Thyroid gland (tissue), 4 donors: Measurements from ENCODE around the gene TP73.

Experiments
- POLR2A ChIP-seq, 2 donors: fragments of 450-650 bp; IDR thresholded peaks; one replicate each; pipeline ENCODE4 v1.6.1; 2017; ENCODE audit warnings: antibody characterized with exemption in 2 of 2, mild to moderate bottlenecking in 2 of 2, moderate library complexity in 1 of 2
- TF ChIP-seq, protein P1 (sequence below), 6 experiments: fragments of 200-600 bp in 3 of 6; fragments of 450-650 bp in 3 of 6; sonication (generic) in 3 of 6; IDR thresholded peaks; one replicate each; pipeline ENCODE4 v1.5.1; 2016 to 2019; ENCODE audit warnings: antibody characterized with exemption in 6 of 6, mild to moderate bottlenecking in 2 of 6, inconsistent platforms in 1 of 6, moderate library complexity in 1 of 6

DNA sequence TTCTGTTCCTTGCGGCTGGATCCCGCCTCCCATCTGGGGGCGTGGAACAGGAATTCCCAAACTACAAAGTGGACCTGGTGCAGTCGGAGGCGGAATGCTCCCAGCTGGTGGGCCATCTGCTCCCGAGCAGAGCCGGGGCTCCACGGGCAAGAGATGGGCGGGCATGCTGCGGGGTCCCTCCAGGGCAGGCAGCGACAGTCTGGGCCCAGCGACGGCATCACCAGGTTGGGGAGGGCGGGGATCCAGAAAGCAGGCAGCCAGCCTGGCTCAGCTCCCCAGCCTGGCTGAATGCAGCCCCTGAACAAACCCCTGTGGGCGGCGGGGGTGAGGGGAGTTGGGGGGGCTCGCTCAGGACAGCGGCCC is 44.6 kb upstream of the TP73 start:
- no peak for TF ChIP-seq POLR2A (IDR thresholded peaks at IDR 0.05)
- TF ChIP-seq, protein P1, sequence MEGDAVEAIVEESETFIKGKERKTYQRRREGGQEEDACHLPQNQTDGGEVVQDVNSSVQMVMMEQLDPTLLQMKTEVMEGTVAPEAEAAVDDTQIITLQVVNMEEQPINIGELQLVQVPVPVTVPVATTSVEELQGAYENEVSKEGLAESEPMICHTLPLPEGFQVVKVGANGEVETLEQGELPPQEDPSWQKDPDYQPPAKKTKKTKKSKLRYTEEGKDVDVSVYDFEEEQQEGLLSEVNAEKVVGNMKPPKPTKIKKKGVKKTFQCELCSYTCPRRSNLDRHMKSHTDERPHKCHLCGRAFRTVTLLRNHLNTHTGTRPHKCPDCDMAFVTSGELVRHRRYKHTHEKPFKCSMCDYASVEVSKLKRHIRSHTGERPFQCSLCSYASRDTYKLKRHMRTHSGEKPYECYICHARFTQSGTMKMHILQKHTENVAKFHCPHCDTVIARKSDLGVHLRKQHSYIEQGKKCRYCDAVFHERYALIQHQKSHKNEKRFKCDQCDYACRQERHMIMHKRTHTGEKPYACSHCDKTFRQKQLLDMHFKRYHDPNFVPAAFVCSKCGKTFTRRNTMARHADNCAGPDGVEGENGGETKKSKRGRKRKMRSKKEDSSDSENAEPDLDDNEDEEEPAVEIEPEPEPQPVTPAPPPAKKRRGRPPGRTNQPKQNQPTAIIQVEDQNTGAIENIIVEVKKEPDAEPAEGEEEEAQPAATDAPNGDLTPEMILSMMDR (IDR thresholded peaks at IDR 0.05) = no peak
